AG08396 (cell line): ENCODE measurements around the gene APBB2.

Source experiments
- DNase-seq: peaks from one replicate; pipeline ENCODE4 v3.0.0; 2012; ENCODE audit warnings: low spot score, mixed read lengths

The APBB2 gene

GRCh38 chr4:40976343-40976742, 238.0 kb downstream of the APBB2 start:
- peak; percentile 37 for DNase-seq

- DNase-seq: no peak
These were observed 241.6 kb downstream of the APBB2 start for GRCh38 chr4:40972722-40973121.

GRCh38 chr4:40971338-40971737, 243.0 kb downstream of the APBB2 start:
- DNase-seq: no peak

GRCh38 chr4:40969501-40969900, 244.8 kb downstream of the APBB2 start:
- DNase-seq: no peak

GRCh38 chr4:40967550-40967949, 246.8 kb downstream of the APBB2 start:
- DNase-seq: no peak

GRCh38 chr4:40966091-40966490, 248.3 kb downstream of the APBB2 start:
- DNase-seq: no peak

GRCh38 chr4:40963897-40964478, 250.4 kb downstream of the APBB2 start:
- no peak for DNase-seq

GRCh38 chr4:40962551-40963180, 251.7 kb downstream of the APBB2 start:
- DNase-seq: no peak

GRCh38 chr4:40960941-40961340, 253.4 kb downstream of the APBB2 start:
- no peak for DNase-seq

GRCh38 chr4:40957281-40957680, 257.1 kb downstream of the APBB2 start:
- no peak for DNase-seq

- no peak for DNase-seq
These were observed 257.6 kb downstream of the APBB2 start for GRCh38 chr4:40956721-40957255.

- no peak for DNase-seq
These were observed 260.2 kb downstream of the APBB2 start for GRCh38 chr4:40954088-40954668.

GRCh38 chr4:40953283-40954087, 260.9 kb downstream of the APBB2 start:
- DNase-seq: peak; percentile 19

- no peak for DNase-seq
These were observed 261.7 kb downstream of the APBB2 start for GRCh38 chr4:40952672-40953071.

GRCh38 chr4:40952217-40952616, 262.1 kb downstream of the APBB2 start:
- no peak for DNase-seq

GRCh38 chr4:40951026-40951425, 263.3 kb downstream of the APBB2 start:
- no peak for DNase-seq

- no peak for DNase-seq
These were observed 264.8 kb downstream of the APBB2 start for GRCh38 chr4:40949358-40950100.

- no peak for DNase-seq
These were observed 266.3 kb downstream of the APBB2 start for GRCh38 chr4:40948014-40948413.

- DNase-seq: no peak
These were observed 267.7 kb downstream of the APBB2 start for GRCh38 chr4:40946652-40947051.

GRCh38 chr4:40940756-40941155, 273.6 kb downstream of the APBB2 start:
- no peak for DNase-seq

- DNase-seq: no peak
These were observed 274.0 kb downstream of the APBB2 start for GRCh38 chr4:40940317-40940741.

- DNase-seq: peak; percentile 50
These were observed 274.5 kb downstream of the APBB2 start for GRCh38 chr4:40939856-40940255.
